ENCODE results near the gene RCOR3. TPM values are rescaled to one million over a fixed set of nuclear protein-coding genes. Genes with fewer than 3 reads are reported as not detected.

The RCOR3 gene
- total and polyA plus RNA-seq, 2 experiments from 2014 or later = 13.8 to 25.8 TPM

DNA sequence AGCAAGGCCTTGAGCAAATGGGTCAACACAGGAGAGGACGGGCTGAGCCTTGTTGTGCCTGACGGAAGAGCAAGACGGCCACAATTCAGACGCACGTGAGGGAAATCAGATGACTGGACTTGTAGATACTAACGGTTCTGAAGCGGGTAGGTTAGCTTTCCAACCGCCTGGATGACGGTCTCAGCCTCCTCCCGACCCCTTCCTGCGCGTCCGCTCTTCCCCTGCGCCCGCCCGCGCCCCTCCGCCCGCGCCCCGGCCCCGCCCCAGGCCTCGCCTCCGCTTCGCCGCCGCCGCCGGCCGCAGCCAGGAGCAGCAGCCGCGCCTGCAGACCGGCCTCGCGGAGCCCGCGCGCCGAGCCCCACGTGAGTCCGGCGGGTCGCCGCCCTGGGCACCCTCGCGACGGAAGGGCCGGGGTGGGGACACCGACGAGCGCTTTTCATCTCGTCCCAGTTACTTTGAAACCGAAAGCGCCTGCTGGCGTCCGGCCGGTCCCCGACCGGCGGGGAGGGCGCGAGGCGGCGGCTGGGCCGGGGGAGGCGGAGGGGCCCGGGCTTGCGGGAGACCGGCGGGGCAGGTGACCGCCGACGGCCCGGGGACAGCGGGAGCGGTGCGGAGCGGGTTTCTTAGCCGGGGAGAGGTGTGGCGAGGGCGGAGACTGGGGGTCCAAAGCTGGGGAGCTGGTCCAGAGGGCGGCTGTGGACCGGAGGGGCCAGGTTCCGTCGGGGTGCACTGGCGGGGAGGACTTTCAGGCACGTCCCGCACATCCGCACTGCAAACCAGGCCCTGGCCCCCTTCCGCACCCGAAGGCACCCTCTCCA, 67.6 kb downstream of the RCOR3 start, which contains the start of gene TRAF5:
Gene TRAF5, plus strand, starts transcription at position 306 of the 818 bp plus-strand sequence. CDS start 26,407 bp downstream, outside the sequence.
- Histone ChIP-seq H3K79me2 (ENCODE audit: insufficient read depth) (peaks cover 17% of the 10 kb centered on the region), H3K9ac (peak within 1 kb of the TSS; percentile 77), H3K27ac (no peak within 1 kb of the TSS), H3K9me3 (ENCODE audit: low read depth) (no peaks in the 10 kb centered on the region), H3K36me3 (ENCODE audit: low read depth) (no peaks in the 10 kb centered on the region), H3K9me2 (ENCODE audit: insufficient read depth) (no peaks in the 10 kb centered on the region), H4K20me1 (ENCODE audit: insufficient read depth) (no peaks in the 10 kb centered on the region), H2AFZ (peak within 1 kb of the TSS; percentile 94), H3K4me1 (ENCODE audit: insufficient read depth) (peaks cover 13% of the 10 kb centered on the region; the same call in 1 of the 2 replicates), H3K27me3 (replicated peaks; ENCODE audit: insufficient read depth) (no peaks in the 10 kb centered on the region), H3K4me2 (ENCODE audit: unreplicated experiment) (peak within 1 kb of the TSS; percentile 83), H3F3A (ENCODE audit: insufficient read depth) (peaks cover 10% of the 10 kb centered on the region; the same call in 1 of the 2 replicates), H3K4me3 (peak within 1 kb of the TSS; percentile 80)
- TF ChIP-seq EZH2phosphoT487 (IDR thresholded peaks at IDR 0.05; ENCODE audit: insufficient read depth, low read depth) (no peak), EZH2 (IDR thresholded peaks at IDR 0.05; ENCODE audit: insufficient read depth, poor library complexity, severe bottlenecking) (no peak)
- in situ Hi-C loops (cut with MboI) = loop anchor here (10.0 kb wide), 1 partner anchor 328 kb away; no protein-coding TSS in a partner anchor
- peak; percentile 72 for DNase-seq
- WGBS, 2 experiments (ENCODE audit: low coverage in 1 of 2, low lambda C conversion rate in 2 of 2, missing lambda C conversion rate in 2 of 2) = 2% methylated on average over 41 to 79 of the region's 91 CpGs

DNA sequence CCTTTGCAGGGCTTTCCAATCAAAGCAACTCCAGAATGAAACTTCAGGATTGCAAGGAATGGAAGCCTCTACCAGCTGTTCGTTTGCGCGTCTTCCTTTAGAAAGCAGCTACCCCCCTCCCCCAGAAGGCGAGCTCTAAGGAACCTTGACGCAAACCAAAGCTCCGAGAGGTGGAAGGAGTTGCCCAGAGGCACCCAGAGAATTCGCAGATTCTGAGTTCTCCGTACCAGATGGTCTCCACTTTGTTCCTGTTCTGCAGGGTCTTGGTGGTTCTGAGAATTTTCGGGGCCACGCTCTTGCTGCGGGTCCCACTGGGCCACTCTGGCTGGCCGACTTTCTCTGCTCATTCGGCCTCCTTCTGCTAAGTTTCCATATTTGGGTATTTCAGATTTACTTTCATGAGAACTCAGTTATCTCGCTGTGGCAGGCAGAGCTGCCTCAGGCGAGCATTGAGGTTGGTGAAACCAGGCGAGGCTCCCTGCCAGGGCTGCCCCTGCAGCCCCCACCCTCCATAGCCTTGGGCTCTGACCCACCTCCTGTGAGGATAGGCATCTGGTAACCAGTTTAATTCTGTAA, 68.3 kb downstream of the RCOR3 start:
- no peaks in the 10 kb centered on the region for H3K9me3 ChIP-seq (ENCODE audit: low read depth)
- no peaks in the 10 kb centered on the region for H3K36me3 ChIP-seq (ENCODE audit: low read depth)
- peak overlapping the region; percentile 94 for H2AFZ ChIP-seq
- peaks cover 14% of the 10 kb centered on the region; the same call in 1 of the 2 replicates for H3K4me1 ChIP-seq (ENCODE audit: insufficient read depth)
- no peaks in the 10 kb centered on the region for H3K27me3 ChIP-seq (replicated peaks; ENCODE audit: insufficient read depth)
- no peak overlapping the region for H3K27ac ChIP-seq
- H3K9ac ChIP-seq = peak overlapping the region; percentile 77
- H4K20me1 ChIP-seq (ENCODE audit: insufficient read depth) = no peaks in the 10 kb centered on the region
- H3F3A ChIP-seq (ENCODE audit: insufficient read depth) = peaks cover 14% of the 10 kb centered on the region; the same call in 1 of the 2 replicates
- H3K9me2 ChIP-seq (ENCODE audit: insufficient read depth) = no peaks in the 10 kb centered on the region
- peak overlapping the region; percentile 83 for H3K4me2 ChIP-seq (ENCODE audit: unreplicated experiment)
- peaks cover 23% of the 10 kb centered on the region for H3K79me2 ChIP-seq (ENCODE audit: insufficient read depth)
- peak; percentile 85 for DNase-seq
- 6 to 9% methylated on average over 16 of the region's 16 CpGs for WGBS, 2 experiments (ENCODE audit: low coverage in 1 of 2, low lambda C conversion rate in 2 of 2, missing lambda C conversion rate in 2 of 2)
- in situ Hi-C loops (cut with MboI) = loop anchor here (10.0 kb wide), 1 partner anchor 327 kb away; no protein-coding TSS in a partner anchor
- no peak for TF ChIP-seq EZH2phosphoT487 (IDR thresholded peaks at IDR 0.05; ENCODE audit: insufficient read depth, low read depth)
- TF ChIP-seq EZH2 (IDR thresholded peaks at IDR 0.05; ENCODE audit: insufficient read depth, poor library complexity, severe bottlenecking) = no peak
- H3K4me3 ChIP-seq = peak overlapping the region; percentile 80

GRCh38 chr1:211328084-211328694, 69.0 kb downstream of the RCOR3 start:
- no peaks in the 10 kb centered on the region for H3K9me3 ChIP-seq (ENCODE audit: low read depth)
- H3K4me3 ChIP-seq = peak overlapping the region; percentile 80; the same call in 1 of the 2 replicates
- no peaks in the 10 kb centered on the region for H3K36me3 ChIP-seq (ENCODE audit: low read depth)
- TF ChIP-seq EZH2phosphoT487 (IDR thresholded peaks at IDR 0.05; ENCODE audit: insufficient read depth, low read depth) (no peak), EZH2 (IDR thresholded peaks at IDR 0.05; ENCODE audit: insufficient read depth, poor library complexity, severe bottlenecking) (no peak)
- no peak overlapping the region for H3K9ac ChIP-seq
- H3K79me2 ChIP-seq (ENCODE audit: insufficient read depth) = peaks cover 30% of the 10 kb centered on the region
- H3K27ac ChIP-seq = no peak overlapping the region
- no peaks in the 10 kb centered on the region for H4K20me1 ChIP-seq (ENCODE audit: insufficient read depth)
- no peak for DNase-seq
- H2AFZ ChIP-seq = no peak overlapping the region
- H3K4me2 ChIP-seq (ENCODE audit: unreplicated experiment) = peak overlapping the region; percentile 83
- in situ Hi-C loops (cut with MboI) = loop anchor here (10.0 kb wide), 1 partner anchor 327 kb away; no protein-coding TSS in a partner anchor
- H3K9me2 ChIP-seq (ENCODE audit: insufficient read depth) = no peaks in the 10 kb centered on the region
- peaks cover 14% of the 10 kb centered on the region; the same call in 1 of the 2 replicates for H3F3A ChIP-seq (ENCODE audit: insufficient read depth)
- 90 to 92% methylated on average over 11 of the region's 11 CpGs for WGBS, 2 experiments (ENCODE audit: low coverage in 1 of 2, low lambda C conversion rate in 2 of 2, missing lambda C conversion rate in 2 of 2)
- H3K4me1 ChIP-seq (ENCODE audit: insufficient read depth) = peaks cover 14% of the 10 kb centered on the region; the same call in 1 of the 2 replicates
- H3K27me3 ChIP-seq (replicated peaks; ENCODE audit: insufficient read depth) = no peaks in the 10 kb centered on the region
